HUDEP-2 (cell line): Measurements from ENCODE around the gene EDAR.

Experiments used
- DNase-seq, 76 experiments: peaks; one replicate each; lab custom pipeline; 2025; ENCODE audit not compliant: unreplicated experiment in 76 of 76; lab: John Stamatoyannopoulos, UW

EDAR gene

DNA sequence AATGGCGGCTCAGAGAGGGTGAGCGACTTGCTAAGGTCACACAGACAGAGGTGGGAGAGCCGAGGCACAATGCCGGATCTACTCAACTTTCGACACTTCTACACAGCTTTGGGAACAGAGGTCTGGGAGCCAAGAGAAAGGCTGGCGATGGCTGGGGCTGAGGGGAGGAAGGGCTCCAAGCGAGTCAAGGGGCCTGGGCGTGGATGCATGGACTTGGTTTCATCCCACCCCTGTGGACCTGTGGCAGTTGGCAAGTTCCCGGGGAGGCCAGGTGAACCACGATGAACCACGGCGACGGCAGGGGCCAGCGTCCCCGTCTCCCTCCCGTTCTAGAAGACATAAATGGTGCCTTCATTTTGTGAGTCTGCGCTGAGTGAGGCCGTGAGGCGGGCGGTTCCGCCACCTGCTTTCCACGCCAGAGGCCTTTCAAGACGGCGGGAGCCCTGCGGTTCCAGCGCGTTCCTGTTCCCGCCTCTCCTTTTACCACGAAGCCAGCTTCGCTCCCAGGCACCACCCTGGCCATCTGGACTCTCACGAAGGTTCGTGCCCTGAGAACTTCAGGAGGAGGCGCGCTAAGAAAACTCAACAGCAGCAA, 46.7 kb downstream of the EDAR start:
- DNase-seq = no peak

DNA sequence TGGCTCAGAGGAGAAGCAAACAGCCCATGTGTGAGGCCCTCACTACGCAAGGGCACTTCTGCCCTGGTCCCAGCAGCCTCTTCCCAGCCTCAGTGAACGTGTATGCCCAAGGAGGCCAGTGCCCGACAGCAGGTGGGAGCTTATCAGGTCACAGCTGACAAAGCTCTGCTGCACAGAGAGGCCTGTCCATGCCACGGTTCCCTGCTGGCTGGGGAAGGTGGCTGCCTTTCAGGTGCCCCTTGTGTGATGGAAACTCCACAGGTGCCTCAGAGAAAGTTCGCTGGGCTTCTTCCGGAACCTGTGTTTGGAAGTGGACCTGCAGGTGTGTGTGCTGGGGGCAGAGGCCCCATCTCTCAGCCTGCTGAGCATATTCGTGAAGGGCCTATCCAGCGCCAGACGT, 47.3 kb downstream of the EDAR start:
- no peak for DNase-seq

DNA sequence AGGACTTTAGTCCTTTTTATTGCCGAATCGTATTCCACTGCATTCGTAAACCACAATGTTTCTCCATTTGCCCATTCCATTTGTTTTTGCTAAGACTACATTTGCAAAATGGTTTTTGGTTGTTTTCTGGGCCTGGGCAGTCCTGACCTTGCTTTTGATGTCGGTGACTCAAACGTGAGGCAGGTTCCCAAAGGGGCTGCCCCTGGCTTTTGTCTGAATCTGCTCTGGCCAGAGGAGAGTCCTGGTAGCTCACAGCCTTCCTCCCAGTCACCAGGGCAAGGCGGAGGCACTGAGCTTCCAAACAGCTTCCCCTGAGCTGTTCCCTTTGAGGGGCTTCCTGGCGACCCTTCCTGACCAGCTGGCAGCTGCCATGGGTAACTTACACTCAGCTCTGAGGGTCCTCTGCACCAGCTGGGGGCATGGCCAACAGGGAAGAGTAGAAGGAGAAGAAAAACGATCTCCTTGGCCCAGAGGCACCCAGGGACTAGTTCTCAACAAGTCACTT, 47.8 kb downstream of the EDAR start:
- DNase-seq = no peak

DNA sequence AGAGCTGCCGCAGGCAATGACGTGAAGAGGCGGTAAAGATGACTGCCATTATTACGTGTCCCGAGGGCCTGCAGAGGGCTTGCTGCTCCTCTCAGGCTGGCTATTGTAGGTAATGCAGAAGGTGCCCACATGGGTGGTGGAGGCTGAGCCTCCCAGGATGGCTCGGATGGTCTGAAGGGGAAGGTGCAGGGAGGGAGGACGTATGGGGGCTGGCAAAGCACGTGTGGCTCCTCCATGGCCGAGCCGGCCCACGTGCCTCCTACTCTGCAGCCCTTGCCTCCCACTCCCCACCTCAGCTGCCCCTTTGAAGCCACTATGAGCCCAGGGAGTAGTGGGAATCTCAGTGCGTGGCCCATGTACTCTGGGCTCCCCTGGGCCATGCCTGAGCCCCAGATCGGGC, 48.9 kb downstream of the EDAR start:
- no peak for DNase-seq

DNA sequence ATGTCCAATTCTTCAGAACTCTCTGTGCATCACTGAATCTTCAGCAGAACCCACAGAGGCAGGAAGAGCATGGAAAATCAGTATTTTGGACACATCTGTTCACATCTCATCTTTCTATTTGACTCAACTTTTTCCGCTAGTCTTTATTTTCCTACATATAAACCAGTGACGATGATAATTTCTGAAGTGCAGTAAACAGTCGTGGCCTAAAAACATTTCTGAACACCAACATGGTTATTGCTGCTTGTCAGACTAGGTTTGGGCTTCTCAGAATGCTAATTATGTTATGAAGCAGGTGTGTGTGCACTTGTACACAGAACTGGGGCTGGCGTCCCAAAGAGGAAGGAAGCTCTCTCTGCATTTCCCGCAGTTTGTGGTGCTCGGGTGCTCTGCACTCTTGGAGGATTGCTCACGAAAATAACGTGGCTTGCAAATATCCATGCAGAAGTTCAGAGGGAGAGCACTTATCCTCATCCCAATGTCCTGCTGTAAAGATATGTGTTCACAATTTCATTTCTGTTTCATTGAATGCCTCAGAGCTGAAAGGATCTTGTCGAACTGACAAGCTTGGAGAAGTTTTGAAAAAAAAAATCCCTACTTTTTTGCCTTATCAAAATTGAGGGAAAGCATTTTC, 50.8 kb downstream of the EDAR start:
- no peak for DNase-seq

DNA sequence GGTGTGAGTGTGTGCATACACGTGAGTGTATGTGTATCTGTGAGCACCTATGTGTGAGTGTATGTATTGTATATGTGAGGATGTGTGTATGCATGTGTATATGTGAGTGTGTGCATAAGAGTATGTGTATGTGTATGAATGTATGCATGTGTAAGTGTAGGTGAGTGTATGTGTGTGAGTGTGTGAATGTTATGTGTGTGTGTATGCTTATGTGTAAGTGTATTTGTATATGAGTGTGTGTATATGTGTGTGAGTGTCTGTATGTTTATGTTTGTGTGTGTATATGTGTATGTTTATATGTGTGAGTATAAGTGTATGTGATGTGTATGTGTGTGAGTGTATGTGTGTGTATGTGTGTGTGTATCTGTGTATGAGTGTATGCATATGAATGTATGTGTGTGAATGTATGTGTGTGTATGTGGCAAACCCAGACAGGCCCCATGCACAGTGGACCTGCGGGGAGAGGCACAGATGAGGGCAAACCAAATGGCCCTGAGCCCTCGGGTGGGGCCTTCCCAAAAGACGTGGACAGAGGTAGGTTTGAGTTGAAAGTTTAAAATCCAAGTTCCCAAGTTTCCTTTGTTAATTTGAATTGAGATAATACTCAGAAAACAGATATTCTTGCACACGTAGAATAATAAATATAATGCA, 51.5 kb downstream of the EDAR start:
- DNase-seq = no peak

DNA sequence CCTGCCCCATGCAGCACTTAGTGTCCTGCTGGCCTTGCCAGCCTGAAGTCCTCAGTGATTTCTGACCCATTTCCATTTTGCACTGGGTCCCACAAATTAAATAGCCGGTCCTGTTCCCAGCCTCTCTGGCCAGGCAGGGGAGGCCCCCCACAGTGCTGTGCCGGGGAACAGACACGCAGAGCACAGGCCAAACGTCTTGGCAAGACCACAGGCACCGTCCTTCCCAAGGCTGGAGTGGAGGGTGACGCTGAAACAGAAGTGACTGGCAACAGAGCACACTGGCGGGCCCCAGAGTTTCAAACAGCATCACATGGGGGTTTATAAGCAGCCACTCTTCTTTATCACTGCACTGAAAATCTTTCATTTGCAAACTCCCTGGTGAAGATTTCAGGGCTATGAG, 52.2 kb downstream of the EDAR start:
- DNase-seq = no peak

DNA sequence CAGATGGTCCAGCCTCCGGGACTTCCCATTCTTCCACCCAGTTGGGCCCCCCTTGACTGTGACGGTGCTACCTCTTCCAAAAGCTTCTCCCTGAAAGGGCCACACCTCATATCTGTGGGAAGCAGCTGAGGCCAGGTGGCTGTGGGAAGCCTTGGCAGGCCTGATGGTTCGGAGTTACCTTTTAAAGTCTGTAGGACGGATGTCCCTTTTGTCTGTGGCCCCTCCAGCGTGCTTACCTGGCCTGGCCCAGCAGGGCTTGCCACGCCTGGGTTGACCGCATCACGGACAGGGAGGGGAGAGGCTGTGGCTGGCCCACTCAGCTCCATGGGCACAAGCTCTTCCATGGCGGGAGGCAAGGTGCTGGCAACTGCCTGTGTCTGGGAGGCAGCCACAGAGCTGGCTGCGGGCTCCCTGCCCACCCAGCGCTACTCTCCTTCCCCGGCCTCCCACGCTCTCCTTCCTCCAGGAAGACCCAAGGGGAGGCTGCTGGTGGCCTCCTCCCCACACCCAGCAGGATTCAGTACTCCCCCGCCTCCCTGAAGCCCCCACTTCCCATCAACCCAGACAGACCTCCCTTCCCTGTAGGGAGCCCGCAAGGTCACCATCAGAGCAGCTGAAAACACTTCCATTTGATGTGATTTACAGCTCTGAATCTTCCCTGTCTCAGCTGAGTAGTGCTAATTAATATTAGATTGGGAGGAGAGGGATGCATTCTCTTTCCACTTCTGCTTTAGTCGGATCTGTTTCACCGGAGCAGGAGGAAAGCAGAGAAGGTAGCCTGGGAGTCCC, 52.8 kb downstream of the EDAR start:
- DNase-seq = no peak

DNA sequence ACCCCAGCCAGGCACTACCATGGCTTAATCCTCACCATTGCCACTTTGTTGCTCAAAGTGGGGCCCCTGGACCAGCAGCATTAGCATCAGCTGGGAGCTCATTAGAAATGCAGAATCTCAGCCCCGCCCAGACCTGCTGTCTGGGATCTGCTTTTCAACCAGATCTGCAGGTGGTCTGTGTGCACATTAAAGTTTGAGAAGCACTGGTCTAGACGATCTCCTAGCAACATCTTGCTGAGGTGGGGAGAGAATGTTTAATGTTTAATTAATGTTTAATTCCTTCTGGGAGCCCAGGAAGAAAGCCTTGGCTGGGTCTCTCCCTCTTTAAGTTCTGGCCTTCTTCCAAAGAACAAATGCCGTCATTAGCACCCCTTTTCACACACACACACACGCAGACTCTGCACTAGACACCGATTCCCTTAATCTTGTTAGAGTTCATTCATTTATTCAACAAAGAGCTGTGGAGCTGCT, 53.7 kb downstream of the EDAR start:
- no peak for DNase-seq

DNA sequence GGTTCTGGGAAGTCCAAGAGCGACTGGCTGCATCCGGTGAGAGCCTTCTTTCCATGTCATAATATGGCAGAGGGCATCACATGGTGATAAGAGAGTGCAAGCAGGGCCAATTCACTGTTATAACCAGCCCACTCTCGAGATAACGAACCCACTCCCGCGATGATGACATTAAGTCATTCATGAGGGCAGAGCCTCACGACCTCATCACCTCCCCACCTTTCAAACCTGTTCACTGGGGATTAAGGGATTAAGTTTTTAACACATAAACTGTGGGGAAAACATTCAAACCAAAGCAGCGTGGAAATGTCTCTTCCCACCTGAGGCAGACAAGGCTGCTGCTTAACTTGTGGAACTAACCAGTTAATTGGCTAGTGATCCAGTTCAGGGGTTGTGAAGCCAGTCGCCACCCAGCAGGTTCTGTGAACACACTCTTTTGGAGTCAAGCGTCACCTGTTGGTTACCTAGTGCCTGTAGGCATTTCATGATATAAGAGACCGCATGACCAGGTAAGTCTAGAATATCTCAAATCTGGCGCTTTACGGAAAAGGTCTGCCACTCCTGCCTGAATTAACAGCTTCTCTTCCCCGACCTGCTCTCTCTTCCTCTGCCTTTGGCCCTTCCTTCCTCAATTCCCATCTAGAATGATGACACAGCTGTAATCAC, 54.3 kb downstream of the EDAR start:
- DNase-seq = no peak

DNA sequence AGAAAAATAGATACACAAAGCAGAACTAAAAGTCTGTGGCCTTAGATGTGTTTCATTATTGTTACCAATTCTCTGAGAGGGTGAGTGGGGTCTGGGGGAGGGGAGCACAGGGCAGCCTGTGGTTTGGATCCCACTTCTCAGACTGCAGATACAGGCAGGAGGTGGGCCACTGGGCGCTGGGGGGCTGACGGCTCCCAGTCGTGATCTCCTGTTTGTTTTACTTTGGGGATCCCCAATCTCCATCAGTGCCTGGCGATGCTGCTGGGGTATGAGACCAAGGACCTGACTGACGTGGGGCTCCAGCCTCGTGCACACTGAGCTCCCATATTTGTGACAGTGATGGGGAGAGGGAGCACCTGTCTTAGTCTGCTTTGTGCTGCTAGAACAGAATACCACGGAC, 54.9 kb downstream of the EDAR start:
- DNase-seq = no peak

DNA sequence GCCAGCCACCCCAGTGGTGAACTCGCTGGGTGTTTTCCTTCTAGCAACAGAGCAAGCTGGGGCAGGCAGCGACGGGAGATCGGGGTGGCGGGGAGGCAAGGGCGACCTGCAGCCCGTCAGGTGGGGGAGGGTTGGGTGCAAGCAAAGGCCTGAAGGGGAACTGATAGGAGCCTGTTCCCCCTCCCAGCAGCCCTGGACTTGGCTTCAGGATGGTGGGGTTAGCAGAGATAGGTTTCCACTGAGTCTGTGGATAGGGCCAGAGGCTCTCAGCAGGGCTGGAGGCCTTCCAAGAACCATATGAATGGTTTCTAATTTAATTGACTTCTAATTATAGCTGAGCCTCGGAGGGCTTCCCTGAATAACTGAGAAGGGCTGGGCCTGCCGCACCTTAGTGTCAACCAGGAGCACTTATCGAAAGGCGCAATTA, 55.3 kb downstream of the EDAR start:
- DNase-seq = peak in 1 of 76 experiments; percentile 9

DNA sequence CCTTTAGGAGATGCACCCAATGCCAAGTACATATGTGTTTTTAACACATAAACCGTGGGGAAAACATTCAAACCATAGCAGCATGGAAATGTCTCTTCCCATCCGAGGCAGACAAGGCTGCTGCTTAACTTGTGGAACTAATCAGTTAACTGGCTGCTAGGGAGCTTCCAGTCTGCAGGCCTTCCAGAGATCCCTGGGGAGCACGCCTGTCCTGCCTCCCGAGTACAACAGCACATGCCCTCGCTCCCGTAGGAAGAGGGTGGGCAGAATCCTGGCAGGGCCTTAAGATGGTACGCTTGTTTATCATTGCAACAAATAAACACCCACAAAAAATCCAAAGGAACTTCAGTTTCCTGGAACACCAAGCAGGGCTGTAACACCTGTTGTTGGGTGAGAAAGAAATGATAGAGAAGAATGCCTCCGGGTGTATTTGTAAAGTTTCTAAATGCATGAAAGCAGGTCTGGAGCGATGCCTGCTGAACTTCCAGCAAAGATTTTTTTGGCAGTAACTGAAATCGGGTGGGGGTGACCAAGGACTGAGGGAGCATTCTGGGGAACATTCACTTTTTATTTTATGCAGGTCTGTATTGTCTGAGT, 56.2 kb downstream of the EDAR start:
- DNase-seq = no peak

DNA sequence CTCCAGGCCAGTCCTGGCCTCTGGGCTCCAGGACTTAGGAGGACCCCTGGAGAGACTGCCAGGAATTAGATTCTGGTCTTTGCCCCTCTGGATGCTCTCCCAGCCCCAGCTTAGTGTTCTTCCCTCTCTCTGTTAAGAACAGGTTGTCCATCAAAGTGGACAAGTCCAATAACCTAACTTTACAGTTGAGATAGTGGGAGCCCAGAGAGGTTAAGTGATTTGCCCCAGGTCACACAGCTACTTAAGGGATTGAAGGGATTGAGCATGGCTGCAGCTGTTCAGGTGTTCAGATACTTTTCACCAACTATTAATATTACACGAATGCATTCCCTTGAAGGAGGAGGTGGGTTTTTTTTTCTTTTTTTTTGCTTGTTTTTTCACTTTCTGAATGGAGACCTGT, 57.6 kb downstream of the EDAR start:
- no peak for DNase-seq

DNA sequence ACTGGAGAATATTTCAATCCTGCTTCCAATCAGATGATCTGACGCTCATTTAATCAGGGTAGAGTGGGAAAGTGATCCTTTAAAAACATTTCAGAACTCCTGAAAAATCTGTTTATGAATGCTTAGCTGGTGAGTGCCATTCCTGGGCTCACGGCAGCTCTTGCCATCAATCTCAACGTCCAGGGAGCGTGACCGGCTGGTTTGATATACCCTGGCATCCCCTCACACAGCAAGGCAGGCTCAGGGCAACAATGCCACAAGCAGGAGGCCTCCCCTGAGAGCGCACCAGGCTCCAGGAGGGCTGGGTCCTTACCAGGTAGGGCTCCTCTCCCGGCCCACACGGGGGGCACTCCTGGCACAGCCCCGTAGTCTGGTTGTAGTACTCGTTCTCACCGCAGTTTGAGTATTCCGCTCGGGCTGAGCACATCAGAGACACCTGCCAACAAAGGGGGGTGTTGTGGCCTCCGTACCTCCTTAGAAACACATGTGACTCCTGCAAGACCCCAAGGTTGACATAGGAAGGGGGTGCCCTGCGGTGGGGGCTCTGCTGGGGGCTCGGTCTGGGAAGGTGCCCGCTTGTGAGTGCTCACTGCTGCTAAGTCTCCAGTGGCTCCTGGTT, 59.1 kb downstream of the EDAR start:
- no peak for DNase-seq

DNA sequence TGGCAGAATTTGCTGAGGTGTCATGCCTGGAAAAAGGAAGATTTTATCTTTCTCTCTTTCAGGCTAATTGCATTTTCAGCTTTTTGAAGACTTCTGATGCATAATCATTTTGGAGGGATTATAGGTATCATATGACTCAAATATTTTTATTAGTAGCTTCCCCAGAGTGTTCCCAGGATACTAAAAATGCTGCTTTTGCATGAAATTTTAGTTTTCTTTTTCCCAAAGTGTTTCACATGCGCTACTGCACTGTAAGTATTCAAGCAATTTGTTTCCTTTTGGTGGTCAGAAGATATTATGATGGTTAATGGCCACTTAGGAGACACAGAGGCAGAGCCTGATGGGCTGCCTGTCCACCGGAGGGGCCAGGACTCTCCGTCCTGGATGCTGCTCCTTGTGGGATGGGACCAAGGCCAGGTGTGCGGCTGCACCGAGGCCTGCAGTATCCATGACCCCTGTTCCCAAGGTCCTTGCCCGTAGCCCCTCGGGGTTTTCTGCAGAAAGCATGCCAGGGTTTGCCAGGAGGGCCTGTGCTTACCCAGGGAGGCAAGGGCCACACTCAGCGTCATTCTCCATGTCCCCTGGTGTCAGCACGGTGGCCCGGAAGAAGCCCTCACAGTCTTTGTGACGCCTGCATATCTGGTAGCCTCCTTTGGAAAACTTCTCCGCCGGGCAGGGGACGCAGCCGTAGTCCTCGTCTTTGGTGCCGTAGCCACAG, 60.2 kb downstream of the EDAR start:
- DNase-seq = no peak

DNA sequence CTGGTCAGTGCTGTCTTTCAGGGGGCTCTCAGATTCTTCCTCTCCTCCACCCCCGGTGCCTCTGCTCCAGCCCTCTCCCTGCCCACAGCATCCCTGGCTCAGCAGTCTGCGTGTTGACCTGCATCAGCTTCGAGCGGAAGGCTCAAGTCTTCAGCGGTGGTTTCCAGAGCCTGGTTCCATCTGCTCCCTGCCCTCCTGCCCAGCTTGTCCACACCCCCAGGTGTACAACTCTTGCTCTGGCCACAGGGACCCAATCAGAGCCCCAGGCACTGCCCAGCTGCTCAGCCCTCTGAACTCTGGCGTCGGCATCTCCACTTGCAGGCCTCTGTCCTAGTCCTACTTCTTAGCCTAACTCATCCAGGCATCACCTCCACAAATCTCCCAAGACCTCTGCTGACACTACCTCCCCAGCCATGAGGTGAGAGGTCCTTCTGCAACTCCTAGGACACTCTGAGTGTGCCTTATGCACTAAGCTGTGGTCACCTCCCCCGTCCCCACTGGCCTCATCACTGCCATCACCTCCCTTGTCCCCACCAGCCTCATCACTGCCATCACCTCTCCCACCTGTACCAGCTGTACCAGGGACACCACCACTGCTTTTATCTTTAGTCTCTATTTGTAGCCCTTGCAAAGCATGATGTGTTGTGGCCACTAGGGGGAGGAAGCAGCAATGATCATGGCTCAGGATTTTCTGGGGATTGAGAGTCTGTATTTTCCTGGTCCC, 60.9 kb downstream of the EDAR start:
- peak in 27 of 76 experiments; percentile 1 to 41 (median 12) for DNase-seq

DNA sequence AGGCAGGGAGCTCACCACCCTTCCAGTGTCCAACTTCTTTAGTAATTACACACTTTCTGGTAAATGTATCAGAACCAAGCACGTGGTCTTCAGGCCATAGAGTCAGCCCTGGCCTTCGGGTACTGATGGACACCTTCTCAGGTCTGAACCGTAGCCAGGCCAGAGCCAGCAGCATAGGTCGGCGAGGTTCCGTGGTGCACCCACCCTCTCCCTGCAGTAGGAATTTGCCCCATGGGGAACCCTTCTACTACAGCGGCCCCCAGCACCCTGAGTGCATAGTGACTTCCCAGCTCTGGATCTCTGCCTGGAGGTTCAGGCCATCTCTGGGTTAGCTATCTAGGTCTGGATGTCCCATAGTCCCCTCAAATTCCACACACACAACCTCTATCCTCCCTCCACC, 61.6 kb downstream of the EDAR start:
- DNase-seq = no peak
